Measurements from ENCODE around the gene MED6.

MED6 gene, protein sequence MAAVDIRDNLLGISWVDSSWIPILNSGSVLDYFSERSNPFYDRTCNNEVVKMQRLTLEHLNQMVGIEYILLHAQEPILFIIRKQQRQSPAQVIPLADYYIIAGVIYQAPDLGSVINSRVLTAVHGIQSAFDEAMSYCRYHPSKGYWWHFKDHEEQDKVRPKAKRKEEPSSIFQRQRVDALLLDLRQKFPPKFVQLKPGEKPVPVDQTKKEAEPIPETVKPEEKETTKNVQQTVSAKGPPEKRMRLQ

DNA sequence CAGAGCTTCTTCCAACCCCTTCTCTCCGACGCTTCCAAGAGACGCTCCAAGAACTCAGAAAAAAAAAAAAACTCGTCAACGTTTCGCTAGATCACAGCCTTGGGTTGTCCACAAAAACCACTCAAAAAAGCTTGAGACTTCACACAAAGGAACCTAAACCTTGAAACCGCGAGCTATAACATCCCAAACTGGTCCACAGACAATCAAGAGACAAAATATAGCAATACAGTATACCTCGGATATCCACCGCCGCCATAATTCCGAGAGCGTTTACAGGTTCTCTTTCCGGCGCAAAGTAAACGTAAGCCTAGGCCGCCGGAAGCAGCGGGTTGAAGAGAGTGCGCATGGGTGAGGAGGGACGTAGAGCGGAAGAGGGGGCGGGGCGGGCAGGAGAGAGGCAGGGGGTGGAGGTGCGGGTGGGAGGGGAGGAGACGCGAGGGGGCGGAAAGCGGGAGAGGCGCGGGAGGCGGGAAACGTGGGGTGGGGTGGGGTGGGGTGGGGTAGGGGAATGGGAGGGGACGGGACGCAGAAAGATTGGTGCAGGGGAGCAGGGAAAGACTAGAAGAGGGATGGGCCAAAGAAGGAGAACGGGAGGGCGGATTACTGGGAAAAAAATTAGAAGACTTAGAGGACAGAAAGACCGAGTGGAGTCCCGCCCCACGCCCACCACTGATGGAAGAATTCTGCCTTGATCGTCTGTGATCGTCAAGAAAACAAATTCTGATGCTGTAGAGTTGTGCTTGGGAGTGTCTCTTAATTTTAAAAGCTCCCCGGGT is at the start of gene MED6:
Gene MED6 (minus strand): TSS at position 274 of the 776 bp plus-strand sequence. CDS start 18 bp downstream, at position 256.
- peak; percentile 92 for DNase-seq

DNA sequence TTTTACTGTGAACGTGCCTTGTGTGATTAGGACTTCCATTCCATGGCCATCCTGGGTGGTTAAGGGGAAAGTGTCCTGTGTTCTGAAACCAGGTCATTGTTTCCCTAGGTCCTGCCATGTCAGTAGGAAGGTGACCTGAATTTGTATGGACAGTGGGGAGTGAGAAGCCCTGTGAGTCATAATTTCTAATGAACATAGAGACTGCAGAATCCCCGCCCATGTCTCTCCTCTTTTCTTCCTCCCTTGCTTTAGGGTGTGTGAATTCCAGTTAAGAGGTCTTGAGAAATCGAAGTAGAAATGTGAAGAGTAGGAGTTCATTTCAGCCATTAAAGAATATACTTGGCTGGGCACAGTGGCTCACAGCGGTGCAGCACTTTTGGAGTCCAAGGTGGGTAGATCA is 49.3 kb upstream of the MED6 start:
- no peak for DNase-seq

DNA sequence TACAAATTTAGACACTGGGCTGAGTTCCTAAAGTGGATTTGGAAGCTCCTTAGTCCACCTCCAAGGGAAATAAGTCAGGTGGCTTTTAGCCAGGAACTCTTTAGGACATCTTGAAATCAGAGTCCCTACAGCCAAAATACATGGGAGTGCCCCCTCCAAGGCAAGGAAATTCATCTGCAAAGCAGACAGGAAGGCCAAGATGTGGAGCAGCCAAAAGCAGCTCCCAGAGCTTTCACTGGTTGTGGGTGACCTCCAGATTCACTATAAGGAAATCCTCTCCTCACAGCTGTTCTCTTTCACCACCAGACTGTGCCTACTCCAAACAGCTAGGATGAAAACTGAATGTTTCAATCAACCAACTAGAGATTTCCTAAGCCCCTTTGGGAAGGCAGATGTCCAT is 47.9 kb upstream of the MED6 start:
- no peak for DNase-seq

DNA sequence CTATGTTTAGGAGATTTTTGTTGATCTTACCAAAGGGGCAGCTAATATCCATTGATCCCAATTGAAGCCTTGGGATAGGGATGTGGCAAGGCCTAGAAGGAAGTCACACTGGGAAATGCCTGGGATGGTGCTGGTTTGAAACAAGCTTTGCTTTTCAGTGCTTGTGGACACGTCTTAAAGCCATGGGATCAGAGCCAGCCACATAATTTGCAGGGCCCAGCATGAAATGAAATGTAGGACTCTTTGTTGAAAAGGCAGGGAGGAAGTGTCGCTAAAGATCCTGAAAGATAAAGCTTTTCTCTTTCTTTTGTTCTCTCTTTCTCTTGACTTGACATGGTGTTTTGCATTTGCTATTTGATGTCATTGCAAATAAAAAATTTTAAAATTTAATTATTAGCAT is 46.2 kb upstream of the MED6 start:
- DNase-seq, result no peak

DNA sequence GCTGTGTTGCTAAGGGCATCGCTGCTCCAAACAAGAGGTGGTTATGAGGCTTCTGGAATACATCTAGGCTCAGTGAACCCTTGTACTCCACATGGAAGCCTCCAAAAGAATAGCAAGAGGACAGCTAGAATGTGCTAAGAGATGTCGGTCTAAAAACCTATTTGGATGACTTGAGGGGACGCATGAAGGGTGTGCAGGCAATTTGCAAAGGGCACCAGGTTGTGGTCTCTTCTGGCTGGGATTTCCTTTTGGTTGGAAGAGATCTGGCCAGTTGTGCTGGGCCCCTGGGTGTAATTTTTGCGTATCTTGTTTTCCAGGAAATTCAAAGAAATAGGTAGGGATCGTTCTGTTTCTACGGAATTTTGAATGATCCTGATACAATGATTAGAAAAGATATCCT is 45.4 kb upstream of the MED6 start:
- DNase-seq, result no peak

DNA sequence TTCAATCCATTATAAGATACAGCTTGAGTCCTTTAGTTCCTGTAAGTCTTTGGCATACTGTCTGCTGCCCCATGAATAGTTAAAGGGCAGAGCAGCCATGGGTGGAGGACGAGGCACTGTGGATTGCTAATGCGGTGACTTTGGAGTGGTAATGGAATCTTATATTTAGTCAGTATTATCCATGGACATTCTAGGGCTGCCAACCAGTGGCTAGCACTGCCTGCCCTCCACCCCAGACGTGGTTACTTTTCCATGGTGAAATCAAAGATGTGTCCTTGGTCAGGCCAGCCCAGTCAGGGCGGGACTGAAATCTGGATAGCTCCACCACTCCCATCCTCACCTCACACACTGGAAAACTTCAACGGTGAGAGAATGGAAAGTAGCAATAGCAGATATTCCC is 43.5 kb upstream of the MED6 start:
- DNase-seq, result no peak

DNA sequence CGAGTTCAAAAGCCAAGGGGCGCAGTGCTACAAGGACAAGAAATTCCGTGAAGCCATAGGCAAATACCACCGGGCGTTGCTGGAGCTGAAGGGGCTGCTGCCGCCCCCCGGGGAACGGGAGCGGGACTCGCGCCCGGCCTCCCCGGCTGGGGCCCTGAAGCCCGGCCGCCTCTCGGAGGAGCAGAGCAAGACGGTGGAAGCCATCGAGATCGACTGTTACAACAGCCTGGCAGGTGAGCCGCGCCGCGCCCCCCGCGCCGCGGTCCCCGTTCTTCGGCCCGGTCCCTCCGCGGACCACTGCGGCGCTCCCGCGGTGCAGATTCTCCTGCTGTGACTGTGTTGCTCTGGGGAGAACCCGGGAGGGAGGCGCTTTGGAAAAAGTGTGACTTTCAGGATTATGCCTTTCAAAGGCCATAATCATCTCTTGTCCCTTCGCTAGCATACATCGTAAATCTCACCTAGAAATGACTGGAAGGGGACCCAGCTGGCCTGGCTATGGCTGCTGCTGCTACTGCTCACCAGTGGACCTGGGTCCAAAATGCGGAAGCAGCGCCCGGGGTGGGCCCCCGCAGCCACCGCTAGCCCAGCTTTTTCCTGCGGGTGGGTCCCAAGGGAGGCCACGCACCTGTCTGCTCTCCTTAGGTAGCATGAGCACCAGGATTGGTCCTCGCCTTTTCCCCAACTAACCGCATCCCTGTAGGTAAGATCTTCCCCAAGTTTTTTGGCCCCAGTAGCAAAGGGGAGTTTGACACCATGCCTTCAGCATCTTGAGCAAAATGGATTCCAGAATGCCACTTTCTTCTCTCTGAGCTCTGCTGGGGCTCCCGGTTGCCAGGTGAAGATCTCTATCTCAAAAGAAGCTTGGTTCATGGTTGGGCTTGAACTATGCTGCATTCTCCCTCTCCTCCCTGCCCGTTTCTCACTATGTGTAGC is 42.1 kb upstream of the MED6 start:
- DNase-seq, result no peak

DNA sequence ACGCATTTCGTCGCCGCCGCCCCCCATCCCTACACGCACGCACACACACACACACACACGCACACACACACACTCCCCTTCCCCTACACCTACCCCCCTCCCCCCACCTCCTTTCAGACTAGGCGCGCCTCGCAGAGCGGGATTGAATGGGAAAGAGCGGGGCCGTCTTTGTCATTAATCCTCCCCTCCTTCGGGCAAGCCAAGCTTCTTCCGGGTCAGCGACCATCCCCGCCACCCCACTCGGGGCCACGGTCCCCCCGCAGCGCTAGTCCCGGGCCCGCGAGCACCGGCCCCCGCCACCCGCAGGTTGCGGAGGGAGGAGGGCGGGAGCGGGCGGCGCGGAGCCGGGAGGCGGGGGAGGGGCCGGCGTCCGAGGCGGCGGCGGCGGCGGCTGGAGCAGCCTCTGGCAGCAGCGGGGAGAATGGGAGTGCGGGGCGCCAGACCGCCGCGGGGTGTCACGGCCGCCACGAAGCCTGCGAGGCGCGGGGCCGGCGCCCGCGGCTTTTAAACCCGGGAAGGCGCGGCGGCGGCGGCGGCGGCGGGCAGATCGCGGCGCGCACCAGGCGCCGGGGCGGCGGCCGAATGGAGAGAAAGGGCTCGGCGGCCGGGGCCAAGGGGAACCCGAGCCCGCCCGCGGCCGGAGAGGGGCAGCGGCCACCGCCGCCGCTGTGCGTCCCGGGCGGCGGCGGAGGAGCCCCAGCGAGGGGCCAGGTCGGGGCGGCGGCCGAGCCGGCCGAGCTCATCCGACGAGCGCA is 41.3 kb upstream of the MED6 start, which contains the start of gene TTC9:
Gene TTC9 (plus strand): TSS at position 369 of the 755 bp plus-strand sequence. CDS start 214 bp downstream, at position 583.
- DNase-seq, result peak; percentile 16

DNA sequence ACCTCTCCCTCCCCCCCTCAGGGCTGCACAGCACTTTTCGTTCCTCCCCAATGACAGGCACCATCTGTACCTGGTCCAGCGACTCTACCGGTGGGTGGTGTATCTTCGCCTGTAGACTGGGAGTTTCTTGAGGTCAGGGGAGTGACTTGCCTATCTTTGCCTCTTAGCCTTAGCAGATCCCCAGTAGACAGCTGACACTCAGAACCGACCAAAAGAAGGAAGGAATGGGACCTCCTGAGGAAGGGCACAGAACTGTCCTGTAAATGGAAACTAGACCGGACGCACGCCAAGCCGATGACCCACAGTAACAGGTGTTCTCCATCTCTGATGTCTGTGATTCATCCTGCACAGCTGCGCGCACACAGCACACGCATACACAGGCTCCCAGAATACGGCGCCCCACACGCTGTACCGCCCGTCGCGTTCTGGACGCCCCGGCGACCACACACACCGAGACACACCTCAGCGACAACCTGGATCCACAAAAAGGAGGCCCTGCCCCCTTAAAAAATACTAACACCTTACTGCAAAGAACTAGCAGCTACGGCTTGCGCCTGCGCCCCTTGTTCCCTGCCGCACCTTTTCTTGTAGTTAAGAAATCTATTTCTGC is 40.6 kb upstream of the MED6 start:
- DNase-seq, result peak; percentile 58

DNA sequence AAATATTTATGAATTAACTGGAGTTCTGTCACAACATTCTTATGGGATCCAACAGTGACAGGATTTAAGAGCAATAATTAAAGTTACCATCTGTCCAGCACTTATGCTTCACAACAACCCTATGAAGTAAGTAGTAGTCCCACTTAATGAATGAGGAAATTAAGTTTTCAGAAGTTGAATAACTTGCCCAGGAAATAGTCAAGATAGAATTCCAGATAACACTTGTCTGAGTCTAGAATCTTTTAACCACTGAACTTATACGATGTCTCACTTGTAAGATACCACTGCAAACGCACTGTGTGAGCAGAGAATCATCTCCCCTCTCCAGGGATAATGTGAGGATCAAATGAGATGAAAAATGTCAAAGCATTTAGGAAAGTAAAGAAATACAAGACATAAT is 38.0 kb upstream of the MED6 start:
- DNase-seq, result no peak

DNA sequence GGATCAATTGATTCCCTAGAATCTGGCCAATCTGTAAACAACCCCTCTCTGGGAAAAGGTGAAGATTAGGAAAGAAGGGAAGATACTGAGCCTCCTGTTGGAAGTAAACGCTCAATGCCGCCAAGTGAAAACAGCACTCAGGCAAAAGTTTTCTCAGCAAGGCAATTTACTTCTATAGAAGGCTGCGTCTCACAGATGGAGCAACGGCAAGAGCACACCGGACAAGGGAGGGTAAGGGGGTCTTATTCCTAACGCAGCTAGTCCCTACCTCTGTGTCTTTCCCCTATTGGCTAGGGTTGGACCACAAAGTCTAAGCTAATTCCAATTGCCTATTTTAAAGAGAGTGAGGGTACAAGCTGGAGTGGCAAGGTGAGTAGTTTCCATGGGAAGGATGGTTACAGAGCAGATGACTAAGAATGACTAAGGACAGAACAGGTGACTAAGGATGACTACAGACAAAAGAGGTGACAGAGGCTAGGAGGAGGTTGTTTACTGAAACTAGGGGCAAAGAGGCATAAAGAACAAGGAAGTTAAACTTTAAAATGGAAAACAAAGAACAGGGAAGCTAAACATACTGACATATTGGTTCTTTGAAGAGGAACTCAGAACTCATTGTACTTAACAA is 35.6 kb upstream of the MED6 start:
- DNase-seq, result no peak

DNA sequence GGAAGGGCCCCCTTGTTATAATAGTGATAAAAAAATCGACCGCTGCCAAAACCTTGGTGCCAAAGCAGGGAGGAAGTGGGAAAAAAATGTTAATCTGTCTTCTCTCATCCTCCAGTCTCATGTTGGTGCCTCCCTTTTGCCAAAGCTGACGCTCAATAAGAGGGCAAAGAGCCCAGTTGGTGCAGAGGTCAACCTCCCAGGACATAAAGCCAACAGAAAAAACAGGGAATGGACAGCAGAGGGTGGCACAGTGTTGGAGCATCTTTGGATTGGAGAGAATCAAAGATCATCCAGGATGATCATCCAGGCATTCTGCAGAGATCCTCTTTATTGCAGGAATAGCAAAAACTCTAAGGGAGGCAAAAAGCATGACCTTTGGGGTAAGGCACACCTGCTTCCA is 31.5 kb upstream of the MED6 start:
- DNase-seq, result no peak

DNA sequence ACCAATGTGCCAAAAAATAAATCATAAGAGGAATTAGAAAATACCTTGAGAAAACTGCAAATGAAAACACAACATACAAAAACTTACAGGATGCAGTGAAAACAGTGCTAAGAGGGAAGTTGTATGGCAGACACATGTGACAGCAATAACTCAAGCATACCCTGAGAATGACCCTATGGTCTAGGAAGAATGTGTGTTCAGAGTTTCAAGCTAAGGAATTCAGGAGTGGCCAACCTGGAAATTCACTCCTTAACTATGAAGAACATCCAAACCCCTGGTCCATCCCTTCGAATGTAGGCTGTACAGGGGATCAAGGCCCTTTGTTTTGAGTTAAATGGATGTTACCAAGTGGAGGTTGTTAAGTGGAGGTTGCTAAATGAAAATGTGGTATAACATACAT is 24.5 kb upstream of the MED6 start:
- no peak for DNase-seq

DNA sequence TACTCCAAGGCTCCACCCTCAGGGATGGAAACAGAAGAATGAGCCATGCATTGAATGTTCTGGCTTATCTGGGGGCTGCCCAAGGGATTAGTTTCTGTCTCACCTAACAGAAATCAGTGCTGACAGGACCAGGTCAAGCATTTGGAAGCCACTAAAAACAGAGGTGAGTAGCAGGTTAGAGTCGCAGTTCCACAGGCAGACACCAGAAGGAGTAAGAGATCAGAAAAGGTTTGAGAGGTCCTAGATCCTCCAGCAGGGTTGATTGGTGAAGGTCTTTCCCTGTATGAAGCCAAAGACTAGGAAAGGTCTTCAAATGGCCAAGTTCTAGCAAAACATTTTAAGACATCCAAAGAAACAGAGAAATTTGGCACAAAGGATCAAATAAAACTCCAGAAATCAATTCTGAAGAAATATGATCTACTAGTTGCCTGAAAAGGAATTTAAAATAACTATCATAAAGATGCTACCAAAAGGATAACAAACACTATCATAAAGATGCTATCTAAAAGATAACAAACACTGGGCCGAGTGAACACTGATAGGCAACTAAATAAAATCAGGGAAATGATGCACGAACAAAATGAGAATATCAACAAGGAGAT is 21.8 kb upstream of the MED6 start:
- DNase-seq, result peak; percentile 4

DNA sequence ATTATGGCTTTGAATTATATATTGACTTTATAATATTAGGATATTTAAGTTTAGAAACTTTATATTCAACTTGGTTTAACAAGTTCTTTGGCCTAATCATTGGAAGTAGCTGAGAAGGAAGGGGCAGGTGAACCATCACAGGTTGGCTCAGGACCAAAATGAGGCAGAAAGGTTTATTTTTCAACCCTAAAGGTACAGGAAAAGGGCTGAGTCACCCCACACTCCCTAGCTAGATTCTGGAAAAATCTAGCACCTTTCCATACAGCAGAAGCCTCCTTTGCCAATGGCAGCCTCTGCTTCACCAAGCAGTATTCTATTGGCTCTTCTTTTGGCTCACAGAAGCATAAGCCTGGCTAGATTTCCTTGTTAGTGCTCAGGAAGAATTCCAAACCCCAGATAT is 19.3 kb upstream of the MED6 start:
- no peak for DNase-seq

DNA sequence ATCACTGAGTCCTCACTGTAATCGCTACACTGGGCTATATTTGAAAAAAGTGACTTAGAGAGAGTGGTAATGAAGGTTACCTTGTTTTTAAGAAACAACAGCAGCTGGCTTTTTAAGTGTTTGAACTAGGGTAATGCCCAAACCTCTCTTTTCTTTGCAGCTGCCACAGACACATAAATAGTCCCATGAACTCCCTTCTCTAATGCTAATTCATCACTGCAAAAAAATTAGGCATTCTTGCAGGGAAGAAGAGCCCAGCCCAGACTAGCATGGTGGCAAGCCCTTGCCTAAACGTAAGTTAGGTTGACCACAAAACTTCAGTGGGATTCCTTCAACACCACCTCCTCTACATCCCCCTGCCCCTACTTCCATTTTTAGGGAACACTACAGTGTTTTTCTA is 17.9 kb upstream of the MED6 start:
- DNase-seq, result no peak

DNA sequence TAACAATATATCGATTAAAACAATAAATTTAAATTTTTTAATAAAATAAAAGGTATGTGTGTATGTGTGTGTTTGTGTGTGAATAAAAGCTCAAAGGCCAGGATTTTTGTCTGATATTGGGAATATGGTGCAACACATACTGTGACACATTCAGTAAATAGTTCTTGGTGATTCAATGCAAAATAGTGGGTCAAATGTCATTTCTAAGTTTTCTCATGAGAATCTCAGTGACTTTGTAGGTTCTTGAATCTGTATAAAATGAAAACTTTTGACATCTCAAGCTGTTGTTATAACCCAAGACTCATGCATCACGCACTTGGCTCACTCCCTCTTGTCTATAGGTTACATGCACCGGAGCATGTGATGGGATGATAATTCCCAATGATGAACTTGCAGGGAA is 16.2 kb upstream of the MED6 start:
- DNase-seq, result no peak

DNA sequence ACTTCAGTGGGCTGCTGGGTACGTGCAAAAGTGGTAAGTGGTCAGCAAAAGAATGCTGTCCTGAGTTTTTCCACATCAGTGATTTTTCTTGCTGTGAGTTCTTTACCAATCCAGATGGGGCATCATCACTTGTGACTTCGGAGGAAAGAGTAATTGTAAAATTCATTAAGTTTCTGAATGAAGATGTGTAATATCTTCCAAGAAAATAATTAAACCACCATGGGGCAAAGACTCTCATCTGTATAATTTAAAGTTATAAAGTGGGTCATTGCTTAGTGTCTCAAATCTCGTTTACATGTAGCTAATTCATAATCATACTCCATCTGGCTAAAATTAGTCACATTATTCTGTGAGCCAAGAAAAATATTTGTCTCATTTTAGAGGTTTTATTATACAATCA is 10.8 kb upstream of the MED6 start:
- DNase-seq, result no peak

DNA sequence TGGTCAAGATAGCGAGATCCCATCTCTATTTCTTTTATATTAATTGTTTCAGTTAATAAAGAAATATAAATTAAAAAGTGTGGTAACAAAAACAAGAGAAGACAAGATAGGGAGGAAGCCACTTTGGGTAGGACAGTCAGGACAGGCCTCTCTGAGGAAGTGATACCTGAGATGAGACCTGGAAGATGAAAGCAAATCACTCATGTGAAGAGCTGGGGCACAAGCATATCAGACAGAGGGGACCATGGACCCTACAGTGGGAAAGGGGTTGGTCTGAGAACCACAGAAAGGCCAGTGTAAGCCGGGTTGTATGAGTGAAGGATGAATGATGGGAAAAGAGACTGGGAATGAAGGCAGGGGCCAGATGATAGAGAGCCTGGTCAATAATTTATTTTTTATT is 1.8 kb upstream of the MED6 start:
- no peak for DNase-seq

DNA sequence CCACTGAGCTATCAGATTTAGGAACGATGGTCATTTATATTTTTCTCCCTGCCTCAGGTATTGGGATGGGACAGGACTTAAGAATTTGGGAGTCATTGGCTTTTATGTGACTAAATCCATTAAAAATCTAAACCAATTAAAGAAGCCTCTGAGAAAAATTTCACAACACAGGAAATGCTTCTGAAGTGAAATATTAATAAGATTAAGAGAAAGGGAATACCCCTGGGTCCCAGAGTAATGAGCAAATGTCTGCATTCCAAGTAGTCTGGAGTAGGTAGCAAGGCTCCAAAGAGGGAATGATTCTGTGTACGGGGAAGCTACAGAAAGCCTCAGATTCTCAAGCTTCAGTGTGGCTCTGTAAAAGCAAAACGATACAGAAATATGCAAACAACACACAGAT is 707 bp upstream of the MED6 start:
- DNase-seq, result no peak

DNA sequence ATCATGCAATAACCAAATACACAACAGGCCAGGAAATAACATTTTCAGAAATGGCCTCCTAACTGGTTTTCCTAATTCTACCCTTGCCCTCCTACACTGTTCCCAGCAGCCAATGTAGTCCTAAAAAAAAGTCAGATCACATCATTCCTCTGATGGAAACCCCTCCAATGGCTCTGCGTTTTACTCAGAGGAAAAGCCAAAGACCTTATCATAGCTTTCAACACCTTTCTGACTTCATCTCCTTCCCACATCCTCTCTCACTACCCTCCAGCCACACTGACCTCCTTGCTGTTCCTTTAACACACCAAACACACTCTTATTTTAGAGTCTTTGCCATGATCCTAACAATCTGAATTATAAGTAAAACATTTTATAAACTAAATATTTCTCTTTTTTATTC is 1.1 kb downstream of the MED6 start:
- no peak for DNase-seq

All from stimulated activated naive CD4-positive, alpha-beta T cell treated with Interleukin-2 at 50 U/mL for 16 hours (primary cell).